ENCODE results near the gene PHLDA3. TPM values are rescaled to one million over a fixed set of nuclear protein-coding genes. Genes with fewer than 3 reads are reported as not detected.

The PHLDA3 gene
- 93.9 to 183 TPM (median 154 TPM) in 5 replicates for total RNA-seq (2022; extraction: Qiagen RNA extraction)

DNA sequence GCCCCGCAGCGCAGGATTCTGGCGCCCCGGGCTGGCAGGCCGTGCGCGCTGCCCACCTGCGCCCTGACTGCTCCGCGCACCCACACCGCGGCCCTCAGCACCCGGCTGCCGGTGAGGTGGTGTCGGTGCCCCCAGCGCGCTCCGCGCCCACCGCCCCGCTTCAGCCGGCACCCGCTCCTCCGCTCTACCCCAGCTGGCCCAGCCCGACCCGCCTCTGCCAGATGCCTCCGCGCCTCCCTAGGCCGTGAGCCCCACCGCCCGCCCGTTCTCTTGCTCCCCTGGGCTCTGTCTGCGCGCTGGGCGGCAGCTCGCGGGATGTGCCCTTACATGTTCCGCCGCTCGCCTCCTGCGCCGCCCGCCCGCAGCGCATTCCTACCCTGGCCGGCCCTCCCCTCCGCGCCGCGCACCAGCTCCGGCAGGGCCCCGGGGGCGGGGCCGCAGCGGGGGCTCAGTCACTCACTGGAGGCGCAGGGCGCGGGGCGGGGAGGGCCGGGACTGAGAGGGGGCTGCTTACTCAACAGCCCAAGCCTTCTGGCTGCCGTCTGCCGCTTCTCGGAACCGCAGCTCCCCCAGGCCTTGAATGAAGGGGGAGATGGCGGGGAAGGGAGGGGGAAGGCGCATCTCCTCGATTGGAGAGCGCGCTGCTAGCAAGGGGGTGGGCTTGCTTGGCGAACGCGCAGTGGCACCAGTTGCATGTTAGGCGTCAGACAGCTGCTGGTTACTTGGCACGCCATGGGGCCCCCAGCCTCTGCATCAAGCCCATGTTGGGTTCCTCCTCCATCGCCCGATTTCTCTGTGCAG is at the start of gene PHLDA3:
Gene PHLDA3 (minus strand): TSS at position 345 of the 801 bp plus-strand sequence. CDS start 402 bp downstream, outside the sequence.

DNA sequence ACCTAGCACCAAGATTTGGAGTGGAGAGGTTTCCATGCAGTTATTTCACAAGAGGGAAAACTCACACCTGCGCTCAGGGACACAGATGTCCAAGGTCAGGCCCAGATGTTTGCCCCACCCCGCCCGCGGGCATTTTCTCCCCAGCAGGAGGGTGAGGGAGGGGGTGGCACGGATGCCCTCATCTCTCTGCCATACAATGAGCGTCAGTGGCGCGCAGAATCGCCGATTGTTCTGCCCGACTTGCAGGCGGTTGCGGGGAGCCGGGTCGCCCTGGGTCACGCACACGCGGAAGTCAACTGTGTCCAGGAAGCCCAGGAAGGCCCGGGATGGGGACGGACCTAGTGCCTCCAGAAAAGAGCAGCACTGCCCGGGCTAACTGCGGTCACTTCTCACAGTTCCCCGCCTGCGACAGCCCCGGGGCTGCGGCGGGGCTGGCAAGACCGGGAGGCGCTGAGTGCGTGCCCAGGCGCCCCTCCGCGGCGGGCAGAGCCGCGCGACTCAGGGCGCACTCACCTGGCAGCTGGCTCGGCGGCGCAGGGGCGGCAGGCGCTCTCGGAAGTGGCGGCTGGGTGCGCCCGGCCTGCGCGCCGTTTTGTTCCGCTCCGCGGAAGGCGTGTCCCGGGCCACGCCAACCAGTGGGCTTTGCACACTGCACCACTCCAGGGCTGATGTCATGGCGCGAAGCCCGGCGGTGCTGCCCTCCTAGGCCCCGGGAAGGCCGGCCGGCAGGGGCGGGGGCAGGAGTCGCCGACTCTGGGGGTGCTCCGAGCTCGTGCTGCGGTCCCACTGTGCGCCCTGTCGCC is 37.8 kb upstream of the PHLDA3 start, which contains the start of gene CSRP1:
Gene CSRP1 (minus strand): TSS at position 567 of the 803 bp plus-strand sequence. CDS start 10,820 bp downstream, outside the sequence.

Other genes with a start within 250 kb of the PHLDA3 start
- 0.02 to 0.07 TPM (median 0.05 TPM) in 5 replicates for gene PKP1, start 185.7 kb downstream of the PHLDA3 start, total RNA-seq (2022; extraction: Qiagen RNA extraction)
- gene TNNT2, start 91.5 kb downstream of the PHLDA3 start, total RNA-seq (2022; extraction: Qiagen RNA extraction) = 0.14 to 0.40 TPM (median 0.20 TPM) in 5 replicates
- gene LAD1, start 69.9 kb downstream of the PHLDA3 start, total RNA-seq (2022; extraction: Qiagen RNA extraction) = 0.63 to 1.3 TPM (median 1.0 TPM) in 5 replicates
- not detected in 5 replicates for gene TNNI1, start 47.5 kb downstream of the PHLDA3 start, total RNA-seq (2022; extraction: Qiagen RNA extraction)
- 364 to 621 TPM (median 381 TPM) in 5 replicates for gene CSRP1, start 37.9 kb upstream of the PHLDA3 start, total RNA-seq (2022; extraction: Qiagen RNA extraction)
- gene NAV1, start 69.9 kb upstream of the PHLDA3 start, total RNA-seq (2022; extraction: Qiagen RNA extraction) = 4.2 to 7.5 TPM (median 6.0 TPM) in 5 replicates